ENCODE results near the gene CALHM5.

Gene CALHM5

DNA sequence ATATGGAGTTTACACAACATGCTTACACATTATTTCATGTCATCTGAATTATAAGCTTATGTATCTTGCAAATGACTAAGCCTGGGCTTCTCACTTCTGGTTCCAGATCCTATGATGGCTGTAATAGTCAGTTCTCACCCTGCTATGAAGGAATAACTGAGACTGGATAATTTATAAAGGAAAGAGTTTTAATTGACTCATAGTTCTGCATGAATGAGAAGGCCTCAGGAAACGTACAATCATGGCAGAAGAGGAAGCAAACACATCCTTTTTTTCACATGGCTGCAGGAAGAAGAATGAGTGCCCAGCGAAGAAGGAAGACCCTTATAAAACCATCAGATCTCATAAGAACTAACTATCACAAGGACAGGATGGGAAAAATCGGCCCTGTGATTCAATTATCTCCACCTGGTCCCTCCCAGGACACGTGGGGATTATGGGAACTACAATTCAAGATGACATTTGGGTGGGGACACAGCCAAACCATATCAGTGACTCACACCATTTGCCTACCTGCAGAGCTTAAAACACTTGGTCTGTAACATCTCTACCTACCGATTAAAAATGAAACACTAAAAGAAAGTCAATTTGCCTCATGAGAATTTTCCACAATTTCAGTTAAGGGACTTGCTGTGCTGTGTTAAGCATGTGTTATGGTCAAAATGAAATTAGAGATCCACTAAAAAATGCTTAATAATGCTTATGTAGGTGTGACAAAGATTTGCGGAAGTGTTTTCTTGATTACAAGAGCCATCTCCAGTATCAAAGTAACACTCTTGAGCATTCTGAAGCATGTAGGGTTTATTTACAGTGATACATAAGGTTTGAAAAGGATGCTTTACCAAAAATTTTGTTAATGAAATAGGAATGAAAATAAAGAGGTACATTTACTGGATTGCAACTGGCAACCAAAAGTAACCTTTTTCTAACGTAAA lies 57.6 kb downstream of the CALHM5 start (continued):
- TF ChIP-seq, protein P1, sequence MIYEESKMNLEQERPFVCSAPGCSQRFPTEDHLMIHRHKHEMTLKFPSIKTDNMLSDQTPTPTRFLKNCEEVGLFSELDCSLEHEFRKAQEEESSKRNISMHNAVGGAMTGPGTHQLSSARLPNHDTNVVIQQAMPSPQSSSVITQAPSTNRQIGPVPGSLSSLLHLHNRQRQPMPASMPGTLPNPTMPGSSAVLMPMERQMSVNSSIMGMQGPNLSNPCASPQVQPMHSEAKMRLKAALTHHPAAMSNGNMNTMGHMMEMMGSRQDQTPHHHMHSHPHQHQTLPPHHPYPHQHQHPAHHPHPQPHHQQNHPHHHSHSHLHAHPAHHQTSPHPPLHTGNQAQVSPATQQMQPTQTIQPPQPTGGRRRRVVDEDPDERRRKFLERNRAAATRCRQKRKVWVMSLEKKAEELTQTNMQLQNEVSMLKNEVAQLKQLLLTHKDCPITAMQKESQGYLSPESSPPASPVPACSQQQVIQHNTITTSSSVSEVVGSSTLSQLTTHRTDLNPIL (CRISPR knock-in tag; IDR thresholded peaks at IDR 0.05; ENCODE audit: low read depth), result no peak
- TF ChIP-seq TCF4 (CRISPR knock-in tag; IDR thresholded peaks at IDR 0.05; ENCODE audit: borderline replicate concordance), result no peak
- no peak for TF ChIP-seq ZNF565 (CRISPR knock-in tag; conservative IDR thresholded peaks at IDR 0.05; ENCODE audit: low read depth)
- no peak for TF ChIP-seq TOX (CRISPR knock-in tag; IDR thresholded peaks at IDR 0.05; ENCODE audit: borderline replicate concordance)
- no peak for TF ChIP-seq PATZ1 (CRISPR knock-in tag; IDR thresholded peaks at IDR 0.05; ENCODE audit: borderline replicate concordance)
- no peak for TF ChIP-seq ZFP3 (CRISPR knock-in tag; IDR thresholded peaks at IDR 0.05)
- no peak for TF ChIP-seq RARB (CRISPR knock-in tag; IDR thresholded peaks at IDR 0.05)
- no peak for TF ChIP-seq PPARA (CRISPR knock-in tag; IDR thresholded peaks at IDR 0.05; ENCODE audit: borderline replicate concordance)
- TF ChIP-seq ESRRG (CRISPR knock-in tag; IDR thresholded peaks at IDR 0.05), result no peak
- TF ChIP-seq GLIS3 (CRISPR knock-in tag; IDR thresholded peaks at IDR 0.05), result no peak
- TF ChIP-seq ISL1 (CRISPR knock-in tag; IDR thresholded peaks at IDR 0.05), result no peak
- TF ChIP-seq ZNF8 (CRISPR knock-in tag; IDR thresholded peaks at IDR 0.05), result no peak
- no peak for TF ChIP-seq CSDC2 (CRISPR knock-in tag; IDR thresholded peaks at IDR 0.05)
- TF ChIP-seq ZFP30 (CRISPR knock-in tag; IDR thresholded peaks at IDR 0.05), result no peak

DNA sequence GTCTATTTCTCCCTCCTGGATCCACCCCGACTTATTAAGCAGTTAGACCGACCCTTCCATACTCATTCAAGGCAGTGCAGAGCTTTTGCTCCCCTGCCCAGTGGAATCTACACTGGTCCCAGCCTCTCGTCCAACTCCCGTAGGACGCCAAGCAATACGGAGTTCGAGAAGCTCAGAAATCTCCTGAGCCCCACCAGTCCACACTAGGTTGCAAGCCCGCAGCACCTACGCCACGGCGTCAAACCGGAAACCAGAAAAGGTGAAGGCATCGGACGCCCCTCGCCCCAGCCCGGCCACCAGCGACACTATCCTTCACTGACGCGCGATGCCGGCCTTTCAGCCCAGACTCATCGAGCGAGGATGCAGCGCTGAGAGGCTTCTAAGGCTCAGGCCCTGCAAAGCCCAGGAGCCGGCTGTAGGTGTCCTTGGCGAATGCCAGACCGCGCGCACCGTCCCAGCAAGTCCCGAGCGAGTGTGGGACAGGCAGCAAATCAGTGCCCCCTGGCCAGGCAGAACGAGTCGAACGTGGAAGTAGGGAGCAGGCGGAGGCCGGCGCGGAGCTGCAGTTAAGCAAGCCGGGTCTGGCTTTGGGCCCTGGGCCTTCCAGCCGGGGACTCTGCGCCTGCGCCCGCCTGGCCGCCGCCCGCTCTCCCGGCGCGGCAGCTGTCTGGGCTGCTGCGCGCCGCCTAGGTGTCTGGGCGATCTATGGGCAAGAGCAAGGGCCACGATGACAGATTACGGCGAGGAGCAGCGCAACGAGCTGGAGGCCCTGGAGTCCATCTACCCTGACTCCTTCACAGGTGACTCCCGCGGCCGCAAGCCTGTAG lies 59.6 kb downstream of the CALHM5 start, which contains the start of gene RWDD1:
RWDD1 (plus strand) TSS at position 649 of the 827 bp plus-strand sequence; CDS start at position 728, 79 bp downstream.
- peak; percentile 98 for ATAC-seq
- no peak for TF ChIP-seq TCF4 (CRISPR knock-in tag; IDR thresholded peaks at IDR 0.05; ENCODE audit: borderline replicate concordance)
- TF ChIP-seq OSR1 (CRISPR knock-in tag; IDR thresholded peaks at IDR 0.05), result no peak
- no peak for TF ChIP-seq ZNF8 (CRISPR knock-in tag; IDR thresholded peaks at IDR 0.05)
- TF ChIP-seq TOX (CRISPR knock-in tag; IDR thresholded peaks at IDR 0.05; ENCODE audit: borderline replicate concordance), result no peak
- TF ChIP-seq, protein P2, sequence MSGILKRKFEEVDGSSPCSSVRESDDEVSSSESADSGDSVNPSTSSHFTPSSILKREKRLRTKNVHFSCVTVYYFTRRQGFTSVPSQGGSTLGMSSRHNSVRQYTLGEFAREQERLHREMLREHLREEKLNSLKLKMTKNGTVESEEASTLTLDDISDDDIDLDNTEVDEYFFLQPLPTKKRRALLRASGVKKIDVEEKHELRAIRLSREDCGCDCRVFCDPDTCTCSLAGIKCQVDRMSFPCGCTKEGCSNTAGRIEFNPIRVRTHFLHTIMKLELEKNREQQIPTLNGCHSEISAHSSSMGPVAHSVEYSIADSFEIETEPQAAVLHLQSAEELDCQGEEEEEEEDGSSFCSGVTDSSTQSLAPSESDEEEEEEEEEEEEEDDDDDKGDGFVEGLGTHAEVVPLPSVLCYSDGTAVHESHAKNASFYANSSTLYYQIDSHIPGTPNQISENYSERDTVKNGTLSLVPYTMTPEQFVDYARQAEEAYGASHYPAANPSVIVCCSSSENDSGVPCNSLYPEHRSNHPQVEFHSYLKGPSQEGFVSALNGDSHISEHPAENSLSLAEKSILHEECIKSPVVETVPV (CRISPR knock-in tag; IDR thresholded peaks at IDR 0.05), result no peak
- TF ChIP-seq, protein P3, sequence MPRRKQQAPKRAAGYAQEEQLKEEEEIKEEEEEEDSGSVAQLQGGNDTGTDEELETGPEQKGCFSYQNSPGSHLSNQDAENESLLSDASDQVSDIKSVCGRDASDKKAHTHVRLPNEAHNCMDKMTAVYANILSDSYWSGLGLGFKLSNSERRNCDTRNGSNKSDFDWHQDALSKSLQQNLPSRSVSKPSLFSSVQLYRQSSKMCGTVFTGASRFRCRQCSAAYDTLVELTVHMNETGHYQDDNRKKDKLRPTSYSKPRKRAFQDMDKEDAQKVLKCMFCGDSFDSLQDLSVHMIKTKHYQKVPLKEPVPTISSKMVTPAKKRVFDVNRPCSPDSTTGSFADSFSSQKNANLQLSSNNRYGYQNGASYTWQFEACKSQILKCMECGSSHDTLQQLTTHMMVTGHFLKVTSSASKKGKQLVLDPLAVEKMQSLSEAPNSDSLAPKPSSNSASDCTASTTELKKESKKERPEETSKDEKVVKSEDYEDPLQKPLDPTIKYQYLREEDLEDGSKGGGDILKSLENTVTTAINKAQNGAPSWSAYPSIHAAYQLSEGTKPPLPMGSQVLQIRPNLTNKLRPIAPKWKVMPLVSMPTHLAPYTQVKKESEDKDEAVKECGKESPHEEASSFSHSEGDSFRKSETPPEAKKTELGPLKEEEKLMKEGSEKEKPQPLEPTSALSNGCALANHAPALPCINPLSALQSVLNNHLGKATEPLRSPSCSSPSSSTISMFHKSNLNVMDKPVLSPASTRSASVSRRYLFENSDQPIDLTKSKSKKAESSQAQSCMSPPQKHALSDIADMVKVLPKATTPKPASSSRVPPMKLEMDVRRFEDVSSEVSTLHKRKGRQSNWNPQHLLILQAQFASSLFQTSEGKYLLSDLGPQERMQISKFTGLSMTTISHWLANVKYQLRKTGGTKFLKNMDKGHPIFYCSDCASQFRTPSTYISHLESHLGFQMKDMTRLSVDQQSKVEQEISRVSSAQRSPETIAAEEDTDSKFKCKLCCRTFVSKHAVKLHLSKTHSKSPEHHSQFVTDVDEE (CRISPR knock-in tag; IDR thresholded peaks at IDR 0.05), result no peak; the same call in 1 of the 2 replicates
- no peak for TF ChIP-seq CSDC2 (CRISPR knock-in tag; IDR thresholded peaks at IDR 0.05)
- TF ChIP-seq BACH2 (CRISPR knock-in tag; IDR thresholded peaks at IDR 0.05; ENCODE audit: borderline replicate concordance), result no peak
- TF ChIP-seq ZC3H10 (CRISPR knock-in tag; IDR thresholded peaks at IDR 0.05), result no peak
- no peak for TF ChIP-seq SNAI2 (CRISPR knock-in tag; IDR thresholded peaks at IDR 0.05)

GRCh38 chr6:116571683-116572000 lies 60.2 kb downstream of the CALHM5 start:
- no peak for ATAC-seq
- TF ChIP-seq ZFP30 (CRISPR knock-in tag; IDR thresholded peaks at IDR 0.05) (no peak), TCF4 (CRISPR knock-in tag; IDR thresholded peaks at IDR 0.05; ENCODE audit: borderline replicate concordance) (no peak), ZC3H10 (CRISPR knock-in tag; IDR thresholded peaks at IDR 0.05) (no peak), BACH2 (CRISPR knock-in tag; IDR thresholded peaks at IDR 0.05; ENCODE audit: borderline replicate concordance) (no peak), RARB (CRISPR knock-in tag; IDR thresholded peaks at IDR 0.05) (no peak), OSR1 (CRISPR knock-in tag; IDR thresholded peaks at IDR 0.05) (no peak)
- TF ChIP-seq, protein P1 (CRISPR knock-in tag; IDR thresholded peaks at IDR 0.05; ENCODE audit: low read depth), result no peak
- TF ChIP-seq, protein P3 (CRISPR knock-in tag; IDR thresholded peaks at IDR 0.05), result no peak

Data from SK-N-SH treated with all-trans-retinoic acid at 6 μM for 48 hours (cell line).